HS-5 (cell line): ENCODE results near the gene SCFD2.
A peak's percentile ranks its signal among the peaks of the same experiment; 100 is the strongest.
"Not testable (repeated sequence)": the region's sequence is repeated elsewhere in the genome, so short reads cannot be mapped to it uniquely, and the experiment has no call there.

Experiments used
- DNase-seq: peaks from one replicate; pipeline ENCODE4 v3.0.0-alpha.2; 2012; ENCODE audit warnings: low read depth

Gene SCFD2

DNA sequence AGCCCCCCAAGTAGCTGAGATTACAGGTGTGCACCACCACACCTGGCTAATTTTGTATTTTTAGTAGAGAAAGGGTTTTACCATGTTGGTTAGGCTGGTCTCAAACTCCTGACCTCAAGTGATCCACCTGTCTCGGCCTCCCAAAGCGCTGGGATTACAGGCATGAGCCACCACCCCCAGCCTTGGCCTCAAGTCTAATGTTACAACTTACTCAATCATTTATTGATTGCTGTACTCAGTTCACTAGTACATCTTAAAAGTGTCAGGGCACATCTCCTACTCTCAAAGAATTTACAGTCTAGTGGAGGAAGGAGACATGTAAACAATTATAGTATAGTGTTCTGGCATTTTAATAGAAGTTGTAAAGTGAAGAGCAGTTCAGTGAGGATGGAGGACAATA, 19.5 kb downstream of the SCFD2 start:
- not testable (repeated sequence) for DNase-seq

DNA sequence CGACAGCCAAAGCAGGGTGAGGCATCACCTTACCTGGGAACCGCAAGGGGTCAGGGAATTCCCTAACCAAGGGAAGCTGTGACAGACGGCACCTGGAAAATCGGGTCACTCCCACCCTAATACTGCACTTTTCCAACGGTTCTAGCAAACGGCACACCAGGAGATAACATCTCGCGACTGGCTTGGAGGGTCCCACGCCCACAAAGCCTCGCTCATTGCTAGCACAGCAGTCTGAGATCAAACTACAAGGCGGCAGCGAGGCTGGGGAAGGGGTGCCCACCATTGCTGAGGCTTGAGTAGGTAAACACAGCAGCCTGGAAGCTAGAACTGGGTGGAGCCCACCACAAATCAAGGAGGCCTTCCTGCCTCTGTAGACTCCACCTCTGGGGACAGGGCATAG, 25.7 kb downstream of the SCFD2 start:
- not testable (repeated sequence) for DNase-seq

DNA sequence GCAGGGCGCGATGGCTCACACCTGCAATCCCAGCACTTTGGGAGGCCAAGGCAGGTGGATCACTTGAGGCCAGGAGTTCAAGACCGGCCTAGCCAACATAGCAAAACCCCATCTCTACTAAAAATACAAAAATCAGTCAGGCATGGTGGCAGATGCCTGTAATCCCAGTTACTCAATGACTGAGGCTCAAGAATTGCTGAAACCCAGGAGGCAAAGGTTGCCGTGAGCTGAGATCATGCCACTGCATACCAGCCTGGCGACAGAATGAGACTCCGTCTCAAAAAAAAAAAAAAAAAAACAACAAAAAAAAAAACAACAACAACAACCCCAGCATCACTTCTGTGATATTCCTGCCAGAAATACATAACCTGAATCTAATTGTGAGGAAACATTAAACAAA, 30.9 kb downstream of the SCFD2 start:
- DNase-seq: not testable (repeated sequence)

DNA sequence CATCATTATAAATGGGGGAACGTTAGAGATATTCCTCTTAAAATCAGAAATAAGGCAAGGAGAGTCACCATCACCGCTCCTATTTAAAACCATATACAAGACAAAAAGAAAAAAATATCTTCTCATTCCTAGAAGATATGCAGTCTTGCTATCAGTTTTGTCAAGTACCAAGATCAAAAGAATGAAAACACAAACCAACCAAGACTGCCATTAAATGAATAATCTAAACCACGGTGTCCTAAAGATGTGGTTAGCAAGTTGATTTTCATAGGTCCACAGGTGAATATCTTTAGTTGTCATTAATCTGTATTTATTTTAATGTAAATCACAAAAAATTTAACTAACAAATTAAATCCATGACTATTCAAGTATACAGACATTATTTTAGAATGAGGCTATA, 39.3 kb downstream of the SCFD2 start:
- no peak for DNase-seq

DNA sequence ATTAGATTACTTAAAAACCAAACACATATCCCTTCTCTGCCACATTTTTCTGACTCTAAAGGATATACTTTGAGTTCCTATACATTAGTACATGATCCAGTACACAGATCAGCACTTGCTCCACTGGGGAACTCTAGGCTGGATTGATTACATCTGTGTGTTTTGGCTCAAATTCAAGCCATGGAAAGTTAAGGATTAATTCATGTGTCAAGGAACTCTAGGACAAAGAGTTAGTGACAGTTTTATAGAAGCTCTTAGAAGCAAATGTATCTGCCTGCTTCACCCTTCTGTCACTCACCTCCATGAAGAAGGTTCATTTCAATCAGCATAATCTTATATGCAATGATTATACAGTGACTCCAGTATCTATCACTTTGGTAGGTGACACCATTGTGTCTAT, 43.2 kb downstream of the SCFD2 start:
- DNase-seq: no peak

DNA sequence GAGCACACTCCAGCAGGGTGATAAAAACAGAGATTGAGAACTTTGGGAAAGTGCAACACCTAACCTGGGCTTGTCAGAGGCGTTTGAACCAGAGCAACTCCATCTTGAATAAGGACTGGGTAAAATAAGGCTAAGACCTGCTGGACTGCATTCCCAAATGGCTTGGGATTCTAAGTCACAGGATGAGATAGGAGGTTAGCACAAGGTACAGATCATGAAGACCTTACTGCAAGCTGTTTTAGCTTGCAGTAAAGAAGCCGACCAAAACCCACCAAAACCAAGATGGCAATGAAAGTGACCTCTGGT, 43.9 kb downstream of the SCFD2 start:
- no peak for DNase-seq

DNA sequence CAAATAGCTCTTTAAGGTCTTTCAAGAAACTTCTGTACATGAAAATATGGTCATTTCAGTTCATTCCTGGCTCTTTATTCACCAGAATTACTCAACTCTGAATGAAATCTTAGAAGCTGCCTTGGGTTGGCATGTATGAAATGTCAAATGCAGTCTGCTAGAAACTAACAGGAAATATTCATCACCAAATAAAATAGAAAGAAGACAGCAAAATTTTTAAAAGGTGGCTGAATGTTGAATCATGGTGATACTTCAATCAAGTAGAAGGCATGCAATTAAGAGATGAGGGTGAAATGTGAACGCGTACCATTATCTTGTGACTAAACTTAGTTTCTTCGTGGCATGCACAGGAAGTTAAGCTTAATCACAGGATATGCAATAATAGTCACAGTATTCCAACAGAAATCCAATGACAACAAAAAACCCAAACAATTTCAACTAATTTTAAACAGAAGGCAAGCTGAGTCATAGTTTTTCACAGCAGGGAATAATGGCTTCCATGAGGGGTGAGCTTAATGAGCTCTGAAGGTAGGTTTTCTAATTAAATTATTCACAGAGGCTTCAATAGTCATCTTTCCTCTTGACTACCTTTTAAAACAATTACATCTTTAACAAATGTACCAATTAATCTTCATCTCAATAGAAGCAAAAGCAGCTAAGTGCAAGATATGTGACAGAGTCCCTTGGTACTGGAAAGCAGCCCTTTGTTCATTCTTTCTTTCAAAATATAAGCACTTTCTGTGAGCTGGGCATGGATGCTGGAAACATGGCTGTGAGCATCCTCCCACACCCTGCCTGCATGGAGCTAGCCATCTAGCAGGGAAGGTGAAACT, 44.5 kb downstream of the SCFD2 start:
- peak; percentile 53 for DNase-seq

DNA sequence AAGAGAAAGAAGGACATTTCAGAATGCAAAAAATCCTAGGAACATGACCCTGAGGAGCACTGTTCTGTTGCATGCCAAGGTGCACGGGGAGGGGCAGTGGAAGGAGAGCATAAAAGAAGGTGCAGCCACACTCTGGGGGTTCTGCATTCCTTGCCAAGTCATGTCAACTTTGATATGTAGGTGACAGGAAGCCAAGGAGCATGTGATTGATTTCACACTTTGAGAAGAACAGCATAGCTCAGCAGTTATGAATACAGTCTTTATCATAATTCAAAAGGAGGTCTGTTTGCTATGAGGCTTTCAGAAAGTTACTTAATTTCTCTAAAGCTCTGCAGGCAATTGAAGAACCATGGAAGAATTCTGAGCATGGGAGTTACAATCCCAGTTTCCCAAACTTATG, 50.6 kb downstream of the SCFD2 start:
- DNase-seq: no peak

DNA sequence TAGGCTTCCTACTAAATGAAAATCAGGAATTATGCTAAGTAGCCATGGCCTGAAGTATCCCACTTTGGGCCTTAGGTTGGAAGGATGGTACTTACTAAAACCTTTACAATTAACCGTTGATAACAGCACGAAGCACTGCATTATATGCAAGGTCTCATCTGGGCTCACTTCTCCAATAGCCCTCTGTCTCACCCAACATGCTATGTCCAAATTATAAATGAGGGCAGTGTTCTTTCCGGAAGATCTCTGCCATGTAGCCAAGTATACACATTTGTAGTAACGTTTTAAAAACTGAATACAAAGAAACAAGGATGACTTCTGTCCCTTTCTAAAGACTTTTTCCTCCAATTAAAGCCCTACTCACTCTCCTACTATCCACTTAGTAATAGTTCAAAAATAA, 51.6 kb downstream of the SCFD2 start:
- DNase-seq: no peak

DNA sequence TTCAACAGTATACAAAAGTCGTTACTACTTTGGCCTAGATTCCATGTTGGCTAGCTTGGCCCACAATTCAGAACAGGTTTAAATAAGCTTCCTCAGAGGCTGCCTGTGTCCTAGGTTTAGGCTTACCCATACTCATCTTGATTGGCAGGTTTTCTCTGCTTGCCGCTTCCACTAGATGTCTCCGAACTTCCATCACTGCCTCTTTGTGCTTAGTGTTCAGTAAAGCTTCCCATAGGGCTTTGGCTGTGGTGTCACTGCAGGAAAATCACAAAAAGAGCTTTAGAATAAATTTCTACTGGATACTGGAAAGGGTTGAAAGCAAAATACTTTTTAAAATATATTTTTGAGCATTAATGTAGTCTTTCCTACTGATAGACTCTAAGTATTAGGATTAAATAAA, 52.4 kb downstream of the SCFD2 start:
- DNase-seq: no peak

DNA sequence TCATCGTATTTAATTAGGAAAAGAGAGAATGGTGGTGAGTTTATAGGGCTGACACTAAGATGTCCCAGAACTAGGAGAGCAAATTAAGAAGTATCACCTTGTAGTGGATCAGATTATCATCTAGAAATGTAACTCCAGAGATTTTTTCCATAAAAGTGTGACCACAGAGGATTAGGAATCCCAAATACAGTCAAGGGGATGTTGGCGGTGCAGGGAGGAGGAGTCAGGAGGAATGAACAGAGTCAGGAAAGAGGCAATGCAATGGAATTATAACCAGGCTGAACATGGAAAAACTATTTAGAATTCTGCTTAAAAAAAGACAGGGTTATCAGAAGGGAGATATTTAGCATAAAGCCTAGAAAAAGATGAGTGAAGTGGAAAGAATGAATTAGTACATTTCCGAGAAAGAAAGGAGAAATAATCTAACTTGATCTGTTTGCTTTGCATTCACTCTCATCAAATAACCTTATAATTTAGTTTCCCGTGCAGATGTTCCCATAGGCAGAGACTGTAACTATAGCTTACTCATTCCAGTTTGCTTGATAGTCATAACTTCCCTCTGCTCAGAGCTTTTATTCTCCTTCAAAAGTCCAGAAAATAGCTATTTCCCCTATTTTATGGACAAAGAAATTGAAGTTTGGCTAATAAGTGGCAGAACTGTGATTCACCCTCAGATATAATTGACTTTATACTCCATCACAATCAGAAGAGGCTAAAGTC, 56.4 kb downstream of the SCFD2 start:
- no peak for DNase-seq

DNA sequence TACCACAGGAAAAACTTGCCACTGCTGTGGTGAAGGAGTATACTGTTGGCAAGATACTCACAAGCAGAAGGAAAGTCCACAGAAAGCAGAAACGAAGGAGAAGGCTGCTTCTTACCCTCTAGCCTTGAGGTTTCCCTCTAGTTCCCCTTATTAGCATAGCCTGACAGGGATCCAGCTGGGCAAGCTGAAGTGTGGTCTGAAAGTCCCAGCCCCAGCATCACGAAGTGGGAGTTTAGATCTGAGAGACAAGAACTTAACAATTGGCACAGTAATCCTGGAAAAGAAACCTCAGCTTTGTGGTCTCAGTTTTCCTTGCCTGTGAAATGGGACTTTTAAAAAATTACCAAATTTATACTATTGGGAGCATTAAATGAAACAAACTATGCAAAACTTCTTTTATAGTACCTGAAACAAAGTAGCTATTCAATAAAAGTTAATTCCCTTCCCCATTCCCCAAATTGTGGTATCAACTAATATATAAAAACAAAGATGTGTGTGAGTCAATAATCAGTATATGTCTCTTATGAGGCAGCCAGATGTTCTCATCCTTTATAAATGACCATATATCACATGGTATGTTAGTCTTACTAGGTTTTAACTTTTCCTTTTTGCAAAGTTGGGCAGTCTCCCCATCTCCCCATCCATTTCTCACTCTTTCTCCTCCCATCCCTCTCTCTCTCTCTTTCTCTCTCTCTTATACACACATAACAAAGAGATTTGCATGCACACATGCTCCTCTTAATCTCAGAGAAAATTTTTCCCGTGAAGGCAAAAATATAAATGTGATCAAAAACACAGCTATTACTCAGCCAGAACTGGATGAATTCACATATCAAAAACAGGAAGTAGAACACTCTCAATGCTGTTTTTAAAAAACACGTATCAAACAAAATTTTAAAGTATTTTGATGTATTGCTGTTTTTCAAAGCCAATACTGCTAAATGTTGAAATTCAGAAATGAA, 57.8 kb downstream of the SCFD2 start:
- no peak for DNase-seq

DNA sequence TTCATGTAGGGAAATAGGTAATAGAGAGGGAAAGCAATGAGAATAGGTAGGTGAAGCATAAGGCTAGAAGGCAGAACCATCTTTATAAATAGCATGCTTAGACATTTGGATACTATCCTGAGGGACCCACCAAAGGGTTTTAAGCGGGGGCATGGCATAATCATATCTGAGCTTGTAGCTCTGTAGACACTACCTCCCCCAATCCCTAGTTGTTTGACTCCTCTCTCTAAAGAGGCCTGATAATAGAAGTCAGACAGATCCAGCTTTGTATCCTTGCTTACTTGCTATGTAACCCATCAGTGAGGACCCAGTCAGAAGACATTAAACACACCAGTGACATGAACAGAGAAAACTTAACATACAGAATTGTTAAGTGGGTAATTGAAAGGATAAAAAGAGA, 58.7 kb downstream of the SCFD2 start:
- no peak for DNase-seq

DNA sequence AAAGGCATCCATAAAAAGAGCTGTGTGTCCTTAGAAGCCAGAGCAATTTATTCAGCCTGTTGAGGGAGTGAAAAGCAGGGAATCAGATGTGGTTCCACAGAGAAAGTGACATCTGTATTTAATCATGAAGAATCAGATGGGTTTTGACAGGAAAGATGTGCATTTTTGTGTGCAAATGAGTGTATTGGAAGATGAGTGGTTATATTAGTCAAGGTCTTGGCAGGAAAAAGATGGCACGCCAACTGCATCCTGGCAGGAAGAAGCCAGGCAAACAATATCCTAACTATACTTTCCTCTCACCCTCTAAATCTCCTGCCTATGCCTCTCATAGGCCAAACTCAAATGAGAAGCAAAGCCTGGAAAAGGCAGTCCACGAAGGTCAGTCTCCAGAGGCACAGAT, 59.1 kb downstream of the SCFD2 start:
- DNase-seq: peak; percentile 15

DNA sequence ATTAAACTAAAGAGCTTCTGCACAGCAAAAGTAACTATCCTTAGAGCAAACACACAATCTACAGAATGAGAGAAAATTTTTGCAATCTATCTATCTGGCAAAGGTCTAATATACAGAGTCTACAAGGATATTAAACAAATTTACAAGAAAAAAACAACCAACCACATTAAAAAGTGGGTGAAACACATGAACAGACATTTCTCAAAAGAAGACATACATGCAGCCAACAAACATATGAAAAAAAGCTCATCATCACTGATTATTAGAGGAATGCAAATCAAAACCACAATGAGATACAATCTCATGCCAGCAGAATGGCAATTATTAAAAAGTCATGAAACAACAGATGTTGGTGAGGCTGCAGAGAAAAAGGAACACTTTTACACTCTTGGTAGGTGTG, 73.7 kb downstream of the SCFD2 start:
- DNase-seq: not testable (repeated sequence)

DNA sequence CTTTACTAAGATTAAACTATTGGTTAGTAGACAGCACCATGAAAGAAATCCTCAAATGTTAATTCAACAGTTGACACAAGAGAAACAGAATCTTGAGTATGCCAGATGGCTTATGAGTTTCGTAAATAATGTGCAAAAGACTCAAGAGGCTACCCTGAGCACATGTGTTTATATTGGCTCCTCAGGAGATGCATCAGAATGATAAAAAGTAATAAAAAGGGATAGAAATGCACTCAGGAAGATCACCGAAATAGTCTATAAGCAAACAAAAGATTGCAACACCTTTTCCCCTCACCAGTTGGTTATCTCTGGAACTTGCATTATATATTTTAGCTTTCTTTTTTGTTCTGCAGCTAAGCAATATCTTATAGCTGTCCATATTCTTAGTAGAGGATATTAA, 84.4 kb downstream of the SCFD2 start:
- no peak for DNase-seq

DNA sequence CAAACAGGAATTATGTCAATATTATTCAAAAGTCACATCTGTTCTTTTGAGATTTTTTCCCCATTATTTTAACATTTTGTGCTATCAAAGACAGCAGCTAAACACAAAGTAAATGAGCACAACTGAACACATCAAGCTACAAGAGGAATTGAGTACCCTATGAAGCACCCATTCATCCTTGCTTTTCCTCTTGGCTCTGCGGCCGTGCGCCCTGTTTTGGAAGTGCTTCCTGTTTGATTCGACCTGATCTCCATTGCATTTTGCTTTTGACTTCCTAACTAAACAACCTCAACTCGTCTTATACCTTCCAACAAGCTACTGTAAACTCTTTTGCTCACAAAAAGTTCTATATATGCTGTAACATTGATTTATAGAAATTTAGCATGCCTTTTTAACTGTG, 85.0 kb downstream of the SCFD2 start:
- DNase-seq: no peak

DNA sequence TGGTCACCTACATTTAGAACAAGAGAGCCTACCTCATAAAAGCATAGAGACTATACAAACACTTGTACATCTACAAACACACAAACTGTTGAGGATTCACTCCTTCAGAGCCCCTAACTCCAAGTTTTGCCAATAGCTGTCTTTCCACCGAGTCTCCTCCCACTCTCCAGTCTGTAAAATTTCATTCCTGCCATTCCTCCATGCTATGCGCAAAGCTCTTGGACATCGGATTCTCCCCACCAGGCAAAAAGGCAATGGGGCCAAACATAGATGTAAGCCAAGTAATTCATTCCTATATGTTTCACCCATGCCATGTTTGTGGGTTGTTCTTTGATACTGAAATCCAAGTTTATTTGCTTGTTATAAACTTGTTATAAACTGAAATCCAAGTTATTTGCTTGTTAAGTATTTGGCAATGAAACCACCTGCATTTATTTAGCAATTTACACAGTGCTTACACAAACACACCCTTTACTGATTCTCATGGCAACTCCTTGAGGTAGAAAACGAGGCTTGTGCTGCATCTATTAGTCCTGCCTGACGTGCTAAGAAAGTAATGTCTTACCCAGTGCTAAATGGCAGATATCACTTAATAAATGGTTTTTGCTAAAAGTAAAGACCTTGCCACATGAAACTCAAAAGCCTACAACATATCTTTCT, 91.1 kb downstream of the SCFD2 start:
- no peak for DNase-seq

DNA sequence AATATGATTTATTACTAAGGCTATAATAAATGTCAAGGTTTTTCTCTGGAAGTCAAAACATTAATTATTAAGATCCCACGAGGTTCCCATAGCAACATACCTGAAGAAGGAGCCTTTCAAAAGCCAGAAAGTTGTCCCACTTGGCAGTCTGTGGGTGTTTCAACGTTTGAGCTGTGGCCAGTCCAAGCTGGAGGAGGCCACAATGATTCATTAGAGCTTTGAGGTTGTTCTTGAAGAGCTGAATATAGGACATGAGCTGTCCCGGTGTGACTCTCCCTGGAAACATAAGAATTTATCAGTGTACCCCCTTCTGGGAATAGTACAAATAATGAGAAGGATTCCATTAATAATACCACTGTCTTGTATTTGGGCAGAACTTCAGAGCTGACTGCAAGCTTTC, 92.1 kb downstream of the SCFD2 start:
- DNase-seq: no peak

DNA sequence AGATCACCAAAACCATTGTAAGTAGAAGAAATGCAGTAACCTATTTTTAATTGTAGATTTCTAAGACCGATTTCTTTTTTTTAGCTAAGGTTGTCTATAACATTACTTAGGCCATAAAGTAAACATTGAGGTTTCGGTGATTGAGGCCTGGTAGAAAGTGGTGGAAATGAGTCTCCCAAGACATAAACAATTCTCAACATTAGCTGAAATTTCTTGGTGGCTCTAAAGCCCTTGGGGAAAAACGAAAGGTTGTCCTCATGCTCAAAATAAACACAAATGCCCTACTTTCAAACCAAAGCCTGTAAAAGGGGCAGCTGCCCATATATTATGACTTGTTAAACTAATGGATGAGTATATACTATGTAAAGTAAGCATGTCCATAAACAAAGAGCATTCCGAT, 98.8 kb downstream of the SCFD2 start:
- DNase-seq: no peak

DNA sequence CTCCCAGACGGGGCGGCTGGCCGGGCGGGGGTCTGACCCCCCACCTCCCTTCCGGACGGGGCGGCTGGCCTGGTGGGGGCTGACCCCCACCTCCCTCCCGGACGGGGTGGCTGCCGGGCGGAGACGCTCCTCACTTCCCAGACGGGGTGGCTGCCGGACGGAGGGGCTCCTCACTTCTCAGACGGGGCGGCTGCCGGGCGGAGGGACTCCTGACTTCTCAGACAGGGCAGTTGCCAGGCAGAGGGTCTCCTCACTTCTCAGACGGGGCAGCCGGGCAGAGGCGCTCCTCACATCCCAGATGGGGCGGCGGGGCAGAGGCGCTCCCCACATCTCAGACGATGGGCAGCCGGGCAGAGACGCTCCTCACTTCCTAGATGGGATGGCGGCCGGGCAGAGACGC, 109.9 kb downstream of the SCFD2 start:
- not testable (repeated sequence) for DNase-seq

DNA sequence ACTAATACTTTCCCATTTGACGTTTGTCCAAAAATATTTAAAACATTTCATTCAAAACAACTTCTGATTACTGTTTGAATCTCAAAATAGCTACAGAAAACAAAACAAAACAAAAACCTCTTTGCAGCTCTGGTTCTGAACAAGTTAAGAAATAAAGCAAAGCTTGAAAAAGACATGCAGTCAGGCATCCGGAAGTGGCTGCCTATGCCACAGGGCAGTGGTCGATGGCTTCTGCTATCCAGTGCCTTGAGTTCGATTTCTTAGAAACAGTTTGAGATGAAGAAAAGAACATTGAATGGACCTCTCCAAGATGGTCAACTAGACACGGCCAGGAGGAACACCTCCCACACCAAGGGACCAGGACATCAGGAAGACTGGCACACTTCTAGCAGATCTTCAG, 125.3 kb downstream of the SCFD2 start:
- DNase-seq: no peak
